HG03175 (cell line): Measurements from ENCODE around the gene THRA.

Experiments used
- ATAC-seq: cut with Tn5 transposase; IDR thresholded peaks from one replicate; pipeline ENCODE4 v1.9.1; 2021; ENCODE audit warnings: mild to moderate bottlenecking, moderate library complexity; ENCODE audit not compliant: unreplicated experiment

THRA gene

GRCh38 chr17:40098846-40099618, 36.3 kb downstream of the THRA start:
- ATAC-seq, result peak; percentile 69

GRCh38 chr17:40099619-40100418, 37.1 kb downstream of the THRA start:
- ATAC-seq, result no peak

GRCh38 chr17:40100419-40100668, 37.6 kb downstream of the THRA start, which contains the start of gene NR1D1:
NR1D1 (minus strand) TSS chr17:40100589; CDS start chr17:40100094, 495 bp downstream.
- ATAC-seq, result no peak

GRCh38 chr17:40100669-40101366, 38.1 kb downstream of the THRA start:
- peak; percentile 37 for ATAC-seq

GRCh38 chr17:40101367-40102210, 38.8 kb downstream of the THRA start:
- ATAC-seq, result no peak

- no peak for ATAC-seq
These were observed 40.4 kb downstream of the THRA start for GRCh38 chr17:40103071-40103661.

- ATAC-seq, result no peak
These were observed 40.9 kb downstream of the THRA start for GRCh38 chr17:40103688-40104087.

GRCh38 chr17:40104594-40105486, 42.1 kb downstream of the THRA start:
- ATAC-seq, result no peak

GRCh38 chr17:40105861-40106759, 43.3 kb downstream of the THRA start:
- ATAC-seq, result no peak

- no peak for ATAC-seq
These were observed 44.2 kb downstream of the THRA start for GRCh38 chr17:40106760-40107521.

- no peak for ATAC-seq
These were observed 44.9 kb downstream of the THRA start for GRCh38 chr17:40107522-40108174.

GRCh38 chr17:40108970-40109824, 46.4 kb downstream of the THRA start:
- ATAC-seq, result no peak

- no peak for ATAC-seq
These were observed 47.5 kb downstream of the THRA start for GRCh38 chr17:40110026-40110845.

GRCh38 chr17:40111221-40112128, 48.7 kb downstream of the THRA start:
- no peak for ATAC-seq
